ENCODE measurements around the gene ARHGEF11.

DNA sequence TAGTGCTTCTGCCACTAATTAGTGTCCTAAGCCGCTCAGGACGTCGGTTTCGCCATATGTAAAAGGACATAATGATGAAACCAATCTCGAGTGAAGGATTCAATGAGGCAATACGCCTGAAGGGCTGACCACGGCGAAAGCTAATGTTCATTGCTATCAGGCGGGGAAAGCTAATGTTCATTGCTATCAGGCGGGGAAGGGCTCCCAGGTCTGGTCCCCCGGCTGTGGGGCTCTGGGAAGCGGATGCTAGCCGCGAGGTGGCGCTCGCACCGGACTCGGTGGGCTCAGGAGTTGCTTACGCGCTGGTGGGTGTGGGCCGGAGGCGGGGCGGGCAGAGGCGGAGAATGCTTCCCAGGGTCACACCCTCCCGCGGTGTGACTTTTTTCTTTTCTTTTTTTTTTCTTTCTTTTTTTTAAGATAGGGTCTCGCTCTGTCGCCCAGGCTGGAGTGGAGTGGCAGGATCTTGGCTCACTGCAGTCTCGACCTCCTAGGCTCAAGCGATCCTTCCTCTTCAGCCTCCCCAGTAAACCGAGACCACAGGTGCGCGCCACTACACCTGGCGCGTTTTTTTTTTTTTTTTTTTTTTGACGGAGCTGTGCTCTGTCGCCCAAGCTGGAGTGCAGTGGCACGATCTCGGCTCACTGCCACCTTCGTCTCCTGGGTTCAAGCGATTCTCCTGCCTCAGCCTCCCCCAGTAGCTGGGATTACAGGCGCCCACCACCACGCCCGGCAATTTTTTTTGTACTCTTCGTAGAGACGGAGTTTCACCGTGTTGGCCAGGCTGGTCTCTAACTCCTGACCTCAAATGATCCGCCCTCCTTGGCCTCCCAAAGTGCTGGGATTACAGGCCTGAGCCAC is 153.1 kb downstream of the ARHGEF11 start:
- TF ChIP-seq, protein P1, sequence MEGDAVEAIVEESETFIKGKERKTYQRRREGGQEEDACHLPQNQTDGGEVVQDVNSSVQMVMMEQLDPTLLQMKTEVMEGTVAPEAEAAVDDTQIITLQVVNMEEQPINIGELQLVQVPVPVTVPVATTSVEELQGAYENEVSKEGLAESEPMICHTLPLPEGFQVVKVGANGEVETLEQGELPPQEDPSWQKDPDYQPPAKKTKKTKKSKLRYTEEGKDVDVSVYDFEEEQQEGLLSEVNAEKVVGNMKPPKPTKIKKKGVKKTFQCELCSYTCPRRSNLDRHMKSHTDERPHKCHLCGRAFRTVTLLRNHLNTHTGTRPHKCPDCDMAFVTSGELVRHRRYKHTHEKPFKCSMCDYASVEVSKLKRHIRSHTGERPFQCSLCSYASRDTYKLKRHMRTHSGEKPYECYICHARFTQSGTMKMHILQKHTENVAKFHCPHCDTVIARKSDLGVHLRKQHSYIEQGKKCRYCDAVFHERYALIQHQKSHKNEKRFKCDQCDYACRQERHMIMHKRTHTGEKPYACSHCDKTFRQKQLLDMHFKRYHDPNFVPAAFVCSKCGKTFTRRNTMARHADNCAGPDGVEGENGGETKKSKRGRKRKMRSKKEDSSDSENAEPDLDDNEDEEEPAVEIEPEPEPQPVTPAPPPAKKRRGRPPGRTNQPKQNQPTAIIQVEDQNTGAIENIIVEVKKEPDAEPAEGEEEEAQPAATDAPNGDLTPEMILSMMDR (conservative IDR thresholded peaks at IDR 0.05; ENCODE audit: low read length), result peak; percentile 73
- no peak for TF ChIP-seq EZH2phosphoT487 (IDR thresholded peaks at IDR 0.05; ENCODE audit: borderline replicate concordance)
